H9 (cell line): Measurements from ENCODE around the gene PRDX4. TPM values are rescaled to one million over a fixed set of nuclear protein-coding genes. Genes with fewer than 3 reads are reported as not detected.

Source experiments
- DNase-seq: peaks from one replicate; pipeline ENCODE4 v3.0.0-alpha.2; 2017
- H2AFZ ChIP-seq: one replicate; pipeline ENCODE4 v1.6.1; 2013; ENCODE audit warnings: mild to moderate bottlenecking, low read length, control low read depth, moderate library complexity
- H2AK5ac ChIP-seq: 2 replicates; pipeline ENCODE4 v1.6.1; 2013; ENCODE audit warnings: low read length, control low read depth, mixed read lengths; ENCODE audit not compliant: insufficient read length
- H2BK120ac ChIP-seq: one replicate; pipeline ENCODE4 v1.6.1; 2013; ENCODE audit warnings: low read depth, mild to moderate bottlenecking, low read length, control low read depth, inconsistent platforms; ENCODE audit not compliant: poor library complexity, severe bottlenecking
- H2BK12ac ChIP-seq: 2 replicates; pipeline ENCODE4 v1.6.1; 2013; ENCODE audit warnings: low read length, control low read depth, mixed read lengths, low read depth; ENCODE audit not compliant: insufficient read length
- H2BK15ac ChIP-seq: 2 replicates; pipeline ENCODE4 v1.6.1; 2013; ENCODE audit warnings: low read depth, low read length, control low read depth
- H2BK20ac ChIP-seq: one replicate; pipeline ENCODE4 v1.6.1; 2013; ENCODE audit warnings: low read depth, mild to moderate bottlenecking, low read length, control low read depth, inconsistent platforms; ENCODE audit not compliant: poor library complexity, severe bottlenecking
- H2BK5ac ChIP-seq: 2 replicates; pipeline ENCODE4 v1.6.1; 2013; ENCODE audit warnings: low read length, control low read depth, mixed read lengths; ENCODE audit not compliant: insufficient read length
- H3K14ac ChIP-seq: 2 replicates; pipeline ENCODE4 v1.6.1; 2013; ENCODE audit warnings: low read length, control low read depth; ENCODE audit not compliant: insufficient read depth
- H3K18ac ChIP-seq: 2 replicates; pipeline ENCODE4 v1.6.1; 2013; ENCODE audit warnings: low read depth, mild to moderate bottlenecking, mixed read lengths, low read length, control low read depth; ENCODE audit not compliant: insufficient read length
- H3K23ac ChIP-seq: 2 replicates; pipeline ENCODE4 v1.6.1; 2013; ENCODE audit warnings: low read length, control low read depth, mixed read lengths, low read depth; ENCODE audit not compliant: insufficient read length
- H3K23me2 ChIP-seq: 2 replicates; pipeline ENCODE4 v1.6.1; 2013; ENCODE audit warnings: low read depth, mild to moderate bottlenecking, mixed read lengths, low read length, control low read depth; ENCODE audit not compliant: insufficient read length, poor library complexity, severe bottlenecking
- H3K27ac ChIP-seq: 2 replicates; pipeline ENCODE4 v1.5.1; 2013; ENCODE audit warnings: low read length, control low read depth, mixed read lengths, low read depth; ENCODE audit not compliant: insufficient read length
- H3K27me3 ChIP-seq: 2 replicates; pipeline ENCODE4 v1.6.1; 2013; ENCODE audit warnings: low read length, control low read depth, inconsistent platforms; ENCODE audit not compliant: insufficient read depth
- H3K4ac ChIP-seq: 2 replicates; pipeline ENCODE4 v1.6.1; 2013; ENCODE audit warnings: low read depth, mild to moderate bottlenecking, control low read depth, inconsistent platforms, low read length, moderate library complexity
- H3K4me1 ChIP-seq: 2 replicates; pipeline ENCODE4 v1.6.1; 2013; ENCODE audit warnings: low read length, control low read depth, inconsistent platforms; ENCODE audit not compliant: insufficient read depth
- H3K4me2 ChIP-seq: 2 replicates; pipeline ENCODE4 v1.6.1; 2013; ENCODE audit warnings: low read length, control low read depth, mixed read lengths; ENCODE audit not compliant: insufficient read length, insufficient read depth
- H3K56ac ChIP-seq: 2 replicates; pipeline ENCODE4 v1.6.1; 2013; ENCODE audit warnings: low read depth, mild to moderate bottlenecking, mixed read lengths, low read length, control low read depth; ENCODE audit not compliant: insufficient read length
- H3K79me1 ChIP-seq: 2 replicates; pipeline ENCODE4 v1.6.1; 2013; ENCODE audit warnings: low read depth, mild to moderate bottlenecking, moderate library complexity, low read length, control low read depth, inconsistent platforms; ENCODE audit not compliant: insufficient read depth, poor library complexity, severe bottlenecking
- H3K79me2 ChIP-seq: 2 replicates; pipeline ENCODE4 v1.6.1; 2013; ENCODE audit warnings: low read length, control low read depth, inconsistent platforms; ENCODE audit not compliant: insufficient read depth
- H3K9ac ChIP-seq: 2 replicates; pipeline ENCODE4 v1.6.1; 2013; ENCODE audit warnings: low read length, control low read depth, mixed read lengths; ENCODE audit not compliant: insufficient read length; ENCODE audit errors: extremely low read depth
- H3K9me3 ChIP-seq: one replicate; pipeline ENCODE4 v1.6.1; 2013; ENCODE audit warnings: low read depth, low read length, inconsistent platforms; ENCODE audit not compliant: control insufficient read depth
- H3T11ph ChIP-seq: one replicate; pipeline ENCODE4 v1.6.1; 2013; ENCODE audit warnings: mild to moderate bottlenecking, low read length, control low read depth, inconsistent platforms
- H4K20me1 ChIP-seq: one replicate; pipeline ENCODE4 v1.6.1; 2013; ENCODE audit not compliant: control insufficient read depth, insufficient read length, insufficient read depth
- H4K5ac ChIP-seq: 2 replicates; pipeline ENCODE4 v1.6.1; 2013; ENCODE audit warnings: low read depth, mild to moderate bottlenecking, mixed read lengths, low read length, control low read depth; ENCODE audit not compliant: insufficient read length
- H4K8ac ChIP-seq: replicated peaks from 2 replicates; pipeline ENCODE4 v1.6.1; 2013; ENCODE audit warnings: low read length, control low read depth, mixed read lengths, low read depth; ENCODE audit not compliant: insufficient read length
- H4K91ac ChIP-seq: 2 replicates; pipeline ENCODE4 v1.6.1; 2013; ENCODE audit warnings: low read depth, mild to moderate bottlenecking, moderate library complexity, mixed read lengths, low read length, control low read depth; ENCODE audit not compliant: insufficient read length
- H3K27ac Mint-ChIP-seq, 3 experiments: 2 replicates in 2 of 3; 3 replicates in 1 of 3; pipeline ENCODE4 v1.8.0; 2020 to 2021; ENCODE audit warnings: mixed read lengths in 3 of 3, mild to moderate bottlenecking in 1 of 3, moderate library complexity in 1 of 3
- H3K27me3 Mint-ChIP-seq: 2 replicates; pipeline ENCODE4 v1.8.0; 2021; ENCODE audit warnings: low read depth, mild to moderate bottlenecking, moderate library complexity, mixed read lengths
- H3K36me3 Mint-ChIP-seq, 3 experiments: 2 replicates in 2 of 3; 3 replicates in 1 of 3; pipeline ENCODE4 v1.8.0; 2020 to 2021; ENCODE audit warnings: low read depth in 3 of 3, mixed read lengths in 3 of 3; ENCODE audit not compliant: insufficient read depth in 1 of 3
- H3K4me1 Mint-ChIP-seq, 2 experiments: 2 replicates each; pipeline ENCODE4 v1.8.0; 2020; ENCODE audit warnings: mixed read lengths in 2 of 2
- H3K4me3 Mint-ChIP-seq, 2 experiments: 2 replicates in 1 of 2; 3 replicates in 1 of 2; pipeline ENCODE4 v1.8.0; 2020 to 2021; ENCODE audit warnings: mild to moderate bottlenecking in 2 of 2, mixed read lengths in 2 of 2, moderate library complexity in 1 of 2
- H3K9me3 Mint-ChIP-seq, 2 experiments: 2 replicates in 1 of 2; 3 replicates in 1 of 2; pipeline ENCODE4 v1.8.0; 2020; ENCODE audit warnings: mild to moderate bottlenecking in 2 of 2, mixed read lengths in 2 of 2, moderate library complexity in 1 of 2
- CTCF ChIP-seq: fragments of 200-600 bp; sonication (generic); conservative IDR thresholded peaks from 3 replicates; pipeline ENCODE4 v1.8.0; 2021; ENCODE audit warnings: antibody characterized with exemption, mild to moderate bottlenecking
- WGBS: extraction: QIAGEN DNeasy Blood & Tissue Kit; methylation state at CpG from one replicate; pipeline ENCODE4 v1.1.7; 2013; ENCODE audit warnings: missing lambda C conversion rate, low lambda C conversion rate, mixed read lengths; ENCODE audit not compliant: insufficient read length; ENCODE audit errors: extremely low coverage; 5-methylcytosine and 5-hydroxymethylcytosine counted together
- total RNA-seq: library from RNA; stranded (reverse); gene quantifications from 2 replicates; pipeline ENCODE4 v1.2.1, GENCODE V29; 2021

PRDX4 gene
- total RNA-seq, 1 experiment from 2014 or later, result 256 TPM

GRCh38 chrX:23732704-23733103, 65.4 kb downstream of the PRDX4 start:
- no peak for TF ChIP-seq CTCF
- Histone ChIP-seq H4K91ac (no peak overlapping the region), H3K23me2 (no peaks in the 10 kb centered on the region), H3K27me3 (no peaks in the 10 kb centered on the region), H3K79me2 (peaks cover 4% of the 10 kb centered on the region; the same call in 1 of the 2 replicates), H3K4ac (no peak overlapping the region), H2BK12ac (no peak overlapping the region), H3T11ph (no peak overlapping the region), H3K23ac (no peak overlapping the region), H2BK120ac (no peak overlapping the region), H3K9ac (no peak overlapping the region), H4K20me1 (no peaks in the 10 kb centered on the region), H2AFZ (no peak overlapping the region), H4K8ac (no peak overlapping the region), H3K4me1 (no peaks in the 10 kb centered on the region), H3K27ac (no peak overlapping the region), H3K79me1 (no peaks in the 10 kb centered on the region), H2BK5ac (no peak overlapping the region), H2BK15ac (no peak overlapping the region), H2AK5ac (no peak overlapping the region), H4K5ac (no peak overlapping the region), H2BK20ac (no peak overlapping the region), H3K18ac (no peak overlapping the region), H3K9me3 (no peaks in the 10 kb centered on the region), H3K4me2 (no peak overlapping the region), H3K56ac (no peak overlapping the region), H3K14ac (no peak overlapping the region)
- peaks cover 2 to 47% (median 33%) of the 10 kb centered on the region in 3 experiments; a peak in 5 of 7 replicates for H3K36me3 Mint-ChIP-seq
- no CpG with 5 or more reads among the region's 5 CpGs for WGBS
- no peak overlapping the region for H3K4me3 Mint-ChIP-seq
- H3K27ac Mint-ChIP-seq, result peak overlapping the region in 1 of 3 experiments; percentile 49; a peak in 2 of 7 replicates
- no peak for DNase-seq
- H3K9me3 Mint-ChIP-seq, result no peaks in the 10 kb centered on the region
- H3K27me3 Mint-ChIP-seq, result no peaks in the 10 kb centered on the region
- peaks cover 11 to 12% of the 10 kb centered on the region in 2 experiments for H3K4me1 Mint-ChIP-seq

Other genes starting within 250 kb of the PRDX4 start
- 72.3 and 73.4 TPM in 2 replicates for gene ACOT9, start 75.8 kb downstream of the PRDX4 start, total RNA-seq
- 55.2 and 62.2 TPM in 2 replicates for gene SAT1, start 115.7 kb downstream of the PRDX4 start, total RNA-seq
- gene APOO, start 240.4 kb downstream of the PRDX4 start, total RNA-seq, result 86.9 and 95.3 TPM in 2 replicates
- gene CXorf58, start 240.5 kb downstream of the PRDX4 start, total RNA-seq, result not detected in 2 replicates